H9 (cell line): ENCODE data around the gene FAM32A. TPM values are rescaled to one million over a fixed set of nuclear protein-coding genes. Genes with fewer than 3 reads are reported as not detected.
A peak's percentile ranks its signal among the peaks of the same experiment; 100 is the strongest.

ENCODE experiments used
- DNase-seq: peaks from one replicate; pipeline ENCODE4 v3.0.0-alpha.2; 2017
- H2AFZ ChIP-seq: one replicate; pipeline ENCODE4 v1.6.1; 2013; ENCODE audit warnings: mild to moderate bottlenecking, low read length, control low read depth, moderate library complexity
- H2AK5ac ChIP-seq: 2 replicates; pipeline ENCODE4 v1.6.1; 2013; ENCODE audit warnings: low read length, control low read depth, mixed read lengths; ENCODE audit not compliant: insufficient read length
- H2BK120ac ChIP-seq: one replicate; pipeline ENCODE4 v1.6.1; 2013; ENCODE audit warnings: low read depth, mild to moderate bottlenecking, low read length, control low read depth, inconsistent platforms; ENCODE audit not compliant: poor library complexity, severe bottlenecking
- H2BK12ac ChIP-seq: 2 replicates; pipeline ENCODE4 v1.6.1; 2013; ENCODE audit warnings: low read length, control low read depth, mixed read lengths, low read depth; ENCODE audit not compliant: insufficient read length
- H2BK15ac ChIP-seq: 2 replicates; pipeline ENCODE4 v1.6.1; 2013; ENCODE audit warnings: low read depth, low read length, control low read depth
- H2BK20ac ChIP-seq: one replicate; pipeline ENCODE4 v1.6.1; 2013; ENCODE audit warnings: low read depth, mild to moderate bottlenecking, low read length, control low read depth, inconsistent platforms; ENCODE audit not compliant: poor library complexity, severe bottlenecking
- H2BK5ac ChIP-seq: 2 replicates; pipeline ENCODE4 v1.6.1; 2013; ENCODE audit warnings: low read length, control low read depth, mixed read lengths; ENCODE audit not compliant: insufficient read length
- H3K14ac ChIP-seq: 2 replicates; pipeline ENCODE4 v1.6.1; 2013; ENCODE audit warnings: low read length, control low read depth; ENCODE audit not compliant: insufficient read depth
- H3K18ac ChIP-seq: 2 replicates; pipeline ENCODE4 v1.6.1; 2013; ENCODE audit warnings: low read depth, mild to moderate bottlenecking, mixed read lengths, low read length, control low read depth; ENCODE audit not compliant: insufficient read length
- H3K23ac ChIP-seq: 2 replicates; pipeline ENCODE4 v1.6.1; 2013; ENCODE audit warnings: low read length, control low read depth, mixed read lengths, low read depth; ENCODE audit not compliant: insufficient read length
- H3K23me2 ChIP-seq: 2 replicates; pipeline ENCODE4 v1.6.1; 2013; ENCODE audit warnings: low read depth, mild to moderate bottlenecking, mixed read lengths, low read length, control low read depth; ENCODE audit not compliant: insufficient read length, poor library complexity, severe bottlenecking
- H3K27ac ChIP-seq: 2 replicates; pipeline ENCODE4 v1.5.1; 2013; ENCODE audit warnings: low read length, control low read depth, mixed read lengths, low read depth; ENCODE audit not compliant: insufficient read length
- H3K27me3 ChIP-seq: 2 replicates; pipeline ENCODE4 v1.6.1; 2013; ENCODE audit warnings: low read length, control low read depth, inconsistent platforms; ENCODE audit not compliant: insufficient read depth
- H3K4ac ChIP-seq: 2 replicates; pipeline ENCODE4 v1.6.1; 2013; ENCODE audit warnings: low read depth, mild to moderate bottlenecking, control low read depth, inconsistent platforms, low read length, moderate library complexity
- H3K4me1 ChIP-seq: 2 replicates; pipeline ENCODE4 v1.6.1; 2013; ENCODE audit warnings: low read length, control low read depth, inconsistent platforms; ENCODE audit not compliant: insufficient read depth
- H3K4me2 ChIP-seq: 2 replicates; pipeline ENCODE4 v1.6.1; 2013; ENCODE audit warnings: low read length, control low read depth, mixed read lengths; ENCODE audit not compliant: insufficient read length, insufficient read depth
- H3K56ac ChIP-seq: 2 replicates; pipeline ENCODE4 v1.6.1; 2013; ENCODE audit warnings: low read depth, mild to moderate bottlenecking, mixed read lengths, low read length, control low read depth; ENCODE audit not compliant: insufficient read length
- H3K79me1 ChIP-seq: 2 replicates; pipeline ENCODE4 v1.6.1; 2013; ENCODE audit warnings: low read depth, mild to moderate bottlenecking, moderate library complexity, low read length, control low read depth, inconsistent platforms; ENCODE audit not compliant: insufficient read depth, poor library complexity, severe bottlenecking
- H3K79me2 ChIP-seq: 2 replicates; pipeline ENCODE4 v1.6.1; 2013; ENCODE audit warnings: low read length, control low read depth, inconsistent platforms; ENCODE audit not compliant: insufficient read depth
- H3K9ac ChIP-seq: 2 replicates; pipeline ENCODE4 v1.6.1; 2013; ENCODE audit warnings: low read length, control low read depth, mixed read lengths; ENCODE audit not compliant: insufficient read length; ENCODE audit errors: extremely low read depth
- H3K9me3 ChIP-seq: one replicate; pipeline ENCODE4 v1.6.1; 2013; ENCODE audit warnings: low read depth, low read length, inconsistent platforms; ENCODE audit not compliant: control insufficient read depth
- H3T11ph ChIP-seq: one replicate; pipeline ENCODE4 v1.6.1; 2013; ENCODE audit warnings: mild to moderate bottlenecking, low read length, control low read depth, inconsistent platforms
- H4K20me1 ChIP-seq: one replicate; pipeline ENCODE4 v1.6.1; 2013; ENCODE audit not compliant: control insufficient read depth, insufficient read length, insufficient read depth
- H4K5ac ChIP-seq: 2 replicates; pipeline ENCODE4 v1.6.1; 2013; ENCODE audit warnings: low read depth, mild to moderate bottlenecking, mixed read lengths, low read length, control low read depth; ENCODE audit not compliant: insufficient read length
- H4K8ac ChIP-seq: replicated peaks from 2 replicates; pipeline ENCODE4 v1.6.1; 2013; ENCODE audit warnings: low read length, control low read depth, mixed read lengths, low read depth; ENCODE audit not compliant: insufficient read length
- H4K91ac ChIP-seq: 2 replicates; pipeline ENCODE4 v1.6.1; 2013; ENCODE audit warnings: low read depth, mild to moderate bottlenecking, moderate library complexity, mixed read lengths, low read length, control low read depth; ENCODE audit not compliant: insufficient read length
- H3K27ac Mint-ChIP-seq, 3 experiments: 2 replicates in 2 of 3; 3 replicates in 1 of 3; pipeline ENCODE4 v1.8.0; 2020 to 2021; ENCODE audit warnings: mixed read lengths in 3 of 3, mild to moderate bottlenecking in 1 of 3, moderate library complexity in 1 of 3
- H3K27me3 Mint-ChIP-seq: 2 replicates; pipeline ENCODE4 v1.8.0; 2021; ENCODE audit warnings: low read depth, mild to moderate bottlenecking, moderate library complexity, mixed read lengths
- H3K36me3 Mint-ChIP-seq, 3 experiments: 2 replicates in 2 of 3; 3 replicates in 1 of 3; pipeline ENCODE4 v1.8.0; 2020 to 2021; ENCODE audit warnings: low read depth in 3 of 3, mixed read lengths in 3 of 3; ENCODE audit not compliant: insufficient read depth in 1 of 3
- H3K4me1 Mint-ChIP-seq, 2 experiments: 2 replicates each; pipeline ENCODE4 v1.8.0; 2020; ENCODE audit warnings: mixed read lengths in 2 of 2
- H3K4me3 Mint-ChIP-seq, 2 experiments: 2 replicates in 1 of 2; 3 replicates in 1 of 2; pipeline ENCODE4 v1.8.0; 2020 to 2021; ENCODE audit warnings: mild to moderate bottlenecking in 2 of 2, mixed read lengths in 2 of 2, moderate library complexity in 1 of 2
- H3K9me3 Mint-ChIP-seq, 2 experiments: 2 replicates in 1 of 2; 3 replicates in 1 of 2; pipeline ENCODE4 v1.8.0; 2020; ENCODE audit warnings: mild to moderate bottlenecking in 2 of 2, mixed read lengths in 2 of 2, moderate library complexity in 1 of 2
- CTCF ChIP-seq: fragments of 200-600 bp; sonication (generic); conservative IDR thresholded peaks from 3 replicates; pipeline ENCODE4 v1.8.0; 2021; ENCODE audit warnings: antibody characterized with exemption, mild to moderate bottlenecking
- WGBS: extraction: QIAGEN DNeasy Blood & Tissue Kit; methylation state at CpG from one replicate; pipeline ENCODE4 v1.1.7; 2013; ENCODE audit warnings: missing lambda C conversion rate, low lambda C conversion rate, mixed read lengths; ENCODE audit not compliant: insufficient read length; ENCODE audit errors: extremely low coverage; 5-methylcytosine and 5-hydroxymethylcytosine counted together
- total RNA-seq: library from RNA; stranded (reverse); gene quantifications from 2 replicates; pipeline ENCODE4 v1.2.1, GENCODE V29; 2021

The FAM32A gene
- total RNA-seq, 1 experiment from 2014 or later: 91.9 TPM

GRCh38 chr19:16216744-16217670 lies 31.8 kb downstream of the FAM32A start:
- H3K27ac Mint-ChIP-seq: peak overlapping the region in 1 of 3 experiments; percentile 70; a peak in 2 of 7 replicates
- no peak overlapping the region for H3K4ac ChIP-seq
- H2BK20ac ChIP-seq: no peak overlapping the region
- H3K9me3 ChIP-seq: no peaks in the 10 kb centered on the region
- no peaks in the 10 kb centered on the region for H3K79me2 ChIP-seq
- H3K56ac ChIP-seq: no peak overlapping the region
- no peak overlapping the region for H3K18ac ChIP-seq
- H2BK15ac ChIP-seq: no peak overlapping the region
- H3T11ph ChIP-seq: no peak overlapping the region
- no peaks in the 10 kb centered on the region for H3K4me1 ChIP-seq
- no peaks in the 10 kb centered on the region for H3K79me1 ChIP-seq
- H3K9me3 Mint-ChIP-seq: peaks cover 22 to 25% of the 10 kb centered on the region in 2 experiments
- no peak overlapping the region for H2BK120ac ChIP-seq
- no peak overlapping the region for H2AK5ac ChIP-seq
- H3K27me3 ChIP-seq: no peaks in the 10 kb centered on the region
- peaks cover 35 to 52% (median 36%) of the 10 kb centered on the region in 3 experiments for H3K36me3 Mint-ChIP-seq
- H3K4me3 Mint-ChIP-seq: no peak overlapping the region
- no peak overlapping the region for H3K9ac ChIP-seq
- no peak overlapping the region for H3K23ac ChIP-seq
- H4K5ac ChIP-seq: no peak overlapping the region
- no peak overlapping the region for H2BK12ac ChIP-seq
- peaks cover 4% of the 10 kb centered on the region; the same call in 1 of the 2 replicates for H3K27me3 Mint-ChIP-seq
- 0 out of 4 replicates have a peak, but pooled peaks cover 0 to 2% of the 10 kb centered on the region in 2 experiments for H3K4me1 Mint-ChIP-seq
- no peak overlapping the region for H4K91ac ChIP-seq
- no peak overlapping the region for H3K27ac ChIP-seq
- no peak overlapping the region for H2BK5ac ChIP-seq
- no peak for TF ChIP-seq CTCF
- H4K8ac ChIP-seq: no peak overlapping the region
- no peak overlapping the region for H3K4me2 ChIP-seq
- 0 out of 2 replicates have a peak overlapping the region, but pooled peaks have one; percentile 29 for H3K14ac ChIP-seq
- no peak for DNase-seq
- H2AFZ ChIP-seq: no peak overlapping the region
- H3K23me2 ChIP-seq: no peaks in the 10 kb centered on the region
- no CpG with 5 or more reads among the region's 13 CpGs for WGBS
- H4K20me1 ChIP-seq: no peaks in the 10 kb centered on the region
